ENCODE measurements around the gene RINT1.

- TF ChIP-seq ELF4 (IDR thresholded peaks at IDR 0.05) (no peak), FOXK2 (IDR thresholded peaks at IDR 0.05) (no peak), LEF1 (IDR thresholded peaks at IDR 0.05; ENCODE audit: borderline replicate concordance) (no peak), BHLHE40 (IDR thresholded peaks at IDR 0.05; ENCODE audit: borderline replicate concordance) (no peak)
These were observed 78.3 kb downstream of the RINT1 start for GRCh38 chr7:105610165-105610930.

Data from HEK293T (cell line).